ENCODE data around the gene FAM118A.
"Not testable (repeated sequence)": the region's sequence is repeated elsewhere in the genome, so short reads cannot be mapped to it uniquely, and the experiment has no call there.

The FAM118A gene

DNA sequence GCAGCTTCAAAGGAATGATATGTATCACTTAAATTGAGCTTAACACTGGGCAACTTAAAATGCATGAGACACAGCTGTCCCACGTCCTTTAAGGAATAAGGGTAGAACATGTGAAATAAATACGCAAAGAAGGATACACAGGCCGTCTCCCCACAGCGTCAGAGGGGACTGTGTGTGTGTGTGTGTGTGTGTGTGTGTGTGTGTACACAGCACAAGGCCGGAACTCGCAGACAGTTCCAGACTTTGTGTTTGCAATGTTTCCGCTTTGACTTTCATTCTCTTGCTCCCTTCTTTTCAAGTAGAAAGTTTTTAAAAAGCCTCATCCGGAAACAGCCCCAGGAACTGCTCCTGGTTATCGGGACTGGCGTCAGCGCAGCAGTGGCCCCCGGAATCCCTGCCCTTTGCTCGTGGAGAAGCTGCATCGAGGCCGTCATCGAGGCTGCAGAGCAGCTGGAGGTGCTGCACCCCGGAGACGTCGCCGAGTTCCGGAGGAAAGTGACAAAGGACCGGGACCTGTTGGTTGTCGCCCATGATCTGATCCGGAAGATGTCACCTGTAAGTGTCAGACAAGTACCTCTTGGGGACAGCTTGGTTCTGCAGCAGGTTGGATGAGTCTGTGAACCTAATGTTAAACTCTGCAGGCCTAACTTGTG is 13.3 kb downstream of the FAM118A start:
- DNase-seq (ENCODE audit: low read depth, low spot score), result no peak
- H3K4me3 ChIP-seq (ENCODE audit: low read length), result no peak overlapping the region

DNA sequence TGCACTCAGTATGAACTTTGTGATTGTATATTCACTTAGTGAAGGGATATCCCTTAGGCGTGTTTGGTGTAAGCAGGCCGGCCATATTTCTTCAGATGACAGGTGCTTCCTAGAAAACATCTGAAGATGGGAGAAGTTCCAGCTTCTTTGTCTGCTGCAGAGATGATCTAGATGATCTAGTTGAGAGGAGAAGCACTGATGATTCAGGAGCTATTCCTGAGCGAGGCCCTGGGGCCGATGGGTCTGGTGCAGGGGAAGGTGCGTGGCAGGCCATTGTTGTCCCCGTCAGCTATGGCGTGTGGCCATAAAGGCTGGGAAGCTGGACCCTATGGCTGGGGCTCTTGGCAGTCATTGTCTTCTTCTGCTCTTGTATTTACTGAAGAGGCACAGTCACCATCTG is 14.0 kb downstream of the FAM118A start:
- DNase-seq (ENCODE audit: low read depth, low spot score), result no peak
- no peak overlapping the region for H3K4me3 ChIP-seq (ENCODE audit: low read length)

DNA sequence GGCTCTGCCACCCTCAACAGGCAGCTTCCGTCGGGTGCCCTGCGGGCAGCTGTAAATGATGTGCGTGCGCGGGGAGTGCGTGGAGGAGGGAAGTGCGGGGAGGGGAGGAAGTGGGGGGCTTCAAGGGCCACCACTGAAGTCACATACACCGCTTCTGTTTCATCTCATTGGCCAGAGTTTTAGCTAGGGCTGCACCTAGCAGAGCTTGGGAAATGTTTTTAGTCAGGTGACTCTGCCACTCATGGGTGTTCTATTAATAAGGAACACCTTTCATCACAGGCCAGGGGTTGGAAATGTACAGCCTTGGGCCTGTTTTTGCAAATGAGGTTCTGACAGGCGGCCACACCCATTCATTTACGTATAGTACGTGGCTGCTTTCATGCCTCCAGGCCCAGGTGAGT is 14.6 kb downstream of the FAM118A start:
- no peak for DNase-seq (ENCODE audit: low read depth, low spot score)

DNA sequence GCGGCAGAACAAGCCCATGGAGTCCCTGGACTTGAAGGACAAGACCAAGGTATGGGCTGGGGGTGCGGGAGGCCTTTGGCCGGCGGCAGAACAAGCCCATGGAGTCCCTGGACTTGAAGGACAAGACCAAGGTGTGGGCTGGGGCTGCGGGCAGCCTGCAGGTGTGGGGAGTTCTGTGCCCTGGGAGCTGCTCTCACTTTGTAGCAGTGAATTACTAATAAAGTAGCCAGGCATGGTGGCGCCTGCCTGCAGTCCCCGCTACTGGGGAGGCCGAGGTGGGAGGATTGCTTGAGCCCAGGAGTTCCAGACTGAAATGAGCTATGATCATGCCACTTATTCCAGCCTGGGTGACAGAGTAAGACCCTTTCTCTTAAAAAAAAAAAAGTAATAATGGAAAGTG is 18.5 kb downstream of the FAM118A start:
- not testable (repeated sequence) for H3K4me3 ChIP-seq (ENCODE audit: low read length); DNase-seq (ENCODE audit: low read depth, low spot score)

More for the DNA sequence above, 14.6 kb downstream of the FAM118A start:
- no peak overlapping the region for H3K4me3 ChIP-seq (ENCODE audit: low read length)

DNA sequence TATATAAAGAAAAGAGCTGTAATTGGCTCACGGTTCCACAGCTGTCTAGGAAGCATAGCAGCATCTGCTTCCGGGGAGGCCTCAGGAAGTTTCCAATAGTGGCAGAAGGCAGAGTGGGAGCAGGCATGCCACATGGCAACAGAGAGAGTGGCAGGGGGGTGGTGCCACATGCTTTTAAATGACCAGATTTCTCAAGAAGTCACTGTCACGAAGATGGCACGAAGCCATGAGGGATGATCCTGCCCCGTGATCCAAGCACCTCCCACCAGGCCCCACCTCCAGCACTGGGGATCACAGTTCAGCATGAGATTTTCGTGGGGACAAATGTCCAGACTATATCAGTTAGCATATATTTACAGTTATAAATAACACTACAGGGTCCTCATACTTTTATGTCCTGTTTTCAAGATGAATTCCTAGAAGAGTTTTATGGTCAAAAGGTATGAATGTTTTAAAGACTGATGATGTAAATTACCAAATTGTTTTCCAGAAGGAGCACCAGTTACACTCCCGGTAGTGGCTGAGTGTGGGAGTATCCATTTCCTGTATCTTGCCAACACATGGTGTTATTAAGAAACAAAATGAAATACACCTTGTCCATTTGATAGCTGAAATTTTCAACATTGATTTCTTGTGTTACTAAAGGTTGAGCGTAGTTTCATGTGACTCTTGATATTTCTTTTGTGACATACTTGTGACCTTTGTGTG is 19.2 kb downstream of the FAM118A start:
- H3K4me3 ChIP-seq (ENCODE audit: low read length), result no peak overlapping the region
- DNase-seq (ENCODE audit: low read depth, low spot score), result no peak

DNA sequence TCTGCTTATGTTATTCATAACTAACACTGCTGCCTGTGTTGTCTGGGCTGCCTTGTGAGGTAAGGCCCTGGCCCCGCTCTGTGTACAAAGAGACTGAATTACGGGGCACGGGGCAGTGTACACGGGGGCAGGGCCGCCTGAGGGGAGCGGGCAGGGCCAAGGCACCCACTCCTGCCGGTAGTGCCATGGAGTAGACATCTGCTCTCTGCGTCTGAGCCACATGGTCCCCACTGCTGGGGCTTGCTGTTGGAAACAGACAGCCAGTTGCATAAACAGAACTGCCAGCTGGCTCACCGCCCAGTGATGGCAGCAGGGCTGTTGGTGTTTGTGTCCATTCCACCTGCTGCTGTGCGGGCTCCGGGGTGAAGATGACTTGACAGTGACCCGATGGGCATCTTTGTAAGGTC is 19.8 kb downstream of the FAM118A start:
- DNase-seq (ENCODE audit: low read depth, low spot score), result no peak
- no peak overlapping the region for H3K4me3 ChIP-seq (ENCODE audit: low read length)

DNA sequence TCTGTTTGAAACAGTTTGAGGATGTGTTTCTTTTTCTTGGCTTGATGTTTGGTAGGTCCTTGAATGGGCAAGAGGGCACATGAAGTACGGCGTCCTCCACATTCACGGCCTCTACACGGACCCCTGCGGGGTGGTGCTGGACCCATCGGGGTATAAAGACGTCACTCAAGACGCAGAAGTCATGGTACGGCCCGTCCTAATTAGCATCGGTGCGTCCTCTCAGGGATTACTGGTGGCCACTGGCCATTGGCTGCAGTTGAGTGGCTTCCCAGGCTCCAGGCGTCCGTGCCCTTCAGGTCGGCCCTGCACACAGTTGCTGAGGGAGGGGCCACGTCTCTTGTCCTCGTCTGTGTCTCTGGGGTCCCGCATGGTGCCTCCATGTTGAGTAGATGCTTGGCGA is 20.8 kb downstream of the FAM118A start:
- H3K4me3 ChIP-seq (ENCODE audit: low read length), result no peak overlapping the region
- no peak for DNase-seq (ENCODE audit: low read depth, low spot score)

DNA sequence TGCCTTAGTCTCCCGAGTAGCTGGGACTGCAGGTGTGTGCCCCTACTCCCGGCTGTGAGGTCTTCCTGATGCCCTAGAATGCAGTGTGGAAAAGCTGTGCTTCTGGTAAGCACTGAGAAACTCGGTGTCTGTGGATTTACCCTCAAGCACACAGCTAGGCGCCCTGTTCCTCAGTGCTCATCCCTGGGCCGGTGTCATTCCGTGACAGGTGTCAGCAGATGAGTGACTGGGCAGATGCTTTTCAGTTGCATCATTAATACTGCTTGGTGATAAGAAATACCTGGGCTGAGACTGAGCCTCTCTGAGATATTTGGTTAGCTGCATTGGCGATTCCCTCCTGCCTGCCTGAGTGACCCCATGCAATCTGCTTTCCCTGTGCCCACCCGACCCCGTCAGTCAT is 21.8 kb downstream of the FAM118A start:
- no peak for DNase-seq (ENCODE audit: low read depth, low spot score)
- no peak overlapping the region for H3K4me3 ChIP-seq (ENCODE audit: low read length)

DNA sequence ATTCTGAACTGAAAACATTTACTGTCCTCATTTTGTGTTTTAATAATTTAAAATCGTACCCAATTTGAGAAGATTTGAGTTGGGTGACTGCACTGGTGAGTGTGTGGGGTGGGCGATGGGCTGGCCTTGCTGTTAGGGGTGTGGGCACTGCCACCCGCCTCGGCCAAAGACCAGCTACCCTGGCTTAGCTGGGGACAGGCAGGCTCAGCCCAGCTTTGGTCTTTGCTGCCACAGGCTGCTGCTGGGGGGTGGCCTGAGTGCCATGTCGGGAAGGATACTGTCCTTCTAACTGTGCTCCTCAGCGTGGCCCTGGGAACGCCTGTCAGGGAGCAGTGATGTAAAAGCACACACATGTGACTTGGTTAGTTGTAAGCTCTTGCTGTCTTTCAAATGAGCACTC is 22.3 kb downstream of the FAM118A start:
- H3K4me3 ChIP-seq (ENCODE audit: low read length), result no peak overlapping the region
- no peak for DNase-seq (ENCODE audit: low read depth, low spot score)

DNA sequence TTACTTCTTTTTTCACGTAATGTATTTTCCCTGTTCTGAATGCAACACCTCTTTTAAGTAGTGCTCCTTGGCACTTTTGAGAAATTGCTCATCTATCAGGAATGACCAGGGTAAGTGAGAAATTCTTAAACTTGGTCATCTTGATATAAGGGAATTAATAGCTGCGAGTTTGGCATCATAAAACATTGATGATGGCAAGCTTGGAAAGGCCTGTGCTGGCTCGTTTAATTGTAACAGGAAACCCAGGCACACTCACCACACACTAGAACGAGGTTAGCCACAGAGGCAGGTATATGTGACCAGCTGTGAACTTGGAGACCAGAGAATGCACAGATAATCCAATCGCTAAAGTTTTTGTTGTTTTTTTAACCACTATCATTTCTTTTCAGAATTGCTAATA is 24.3 kb downstream of the FAM118A start:
- H3K4me3 ChIP-seq (ENCODE audit: low read length), result no peak overlapping the region
- DNase-seq (ENCODE audit: low read depth, low spot score), result peak; percentile 15

DNA sequence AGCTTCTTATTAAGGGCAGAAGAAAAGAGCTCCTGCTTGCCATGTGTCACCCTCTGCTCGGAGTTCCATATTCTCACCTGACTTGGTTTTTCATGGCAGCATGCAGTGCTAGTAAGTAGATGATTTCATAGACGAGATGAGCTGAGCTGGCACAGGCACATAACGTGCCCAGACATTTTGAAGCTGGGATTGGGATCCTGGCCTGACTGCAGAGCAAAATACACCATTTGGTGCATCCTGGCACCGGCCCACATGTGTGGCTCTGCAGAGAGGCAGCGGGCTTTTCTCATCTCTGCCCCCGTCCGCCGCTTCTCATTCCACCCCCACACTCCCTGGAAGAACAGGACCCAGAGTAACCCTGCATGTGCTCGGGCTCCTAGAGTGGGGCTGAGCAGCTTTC is 24.8 kb downstream of the FAM118A start:
- no peak overlapping the region for H3K4me3 ChIP-seq (ENCODE audit: low read length)
- DNase-seq (ENCODE audit: low read depth, low spot score), result no peak

DNA sequence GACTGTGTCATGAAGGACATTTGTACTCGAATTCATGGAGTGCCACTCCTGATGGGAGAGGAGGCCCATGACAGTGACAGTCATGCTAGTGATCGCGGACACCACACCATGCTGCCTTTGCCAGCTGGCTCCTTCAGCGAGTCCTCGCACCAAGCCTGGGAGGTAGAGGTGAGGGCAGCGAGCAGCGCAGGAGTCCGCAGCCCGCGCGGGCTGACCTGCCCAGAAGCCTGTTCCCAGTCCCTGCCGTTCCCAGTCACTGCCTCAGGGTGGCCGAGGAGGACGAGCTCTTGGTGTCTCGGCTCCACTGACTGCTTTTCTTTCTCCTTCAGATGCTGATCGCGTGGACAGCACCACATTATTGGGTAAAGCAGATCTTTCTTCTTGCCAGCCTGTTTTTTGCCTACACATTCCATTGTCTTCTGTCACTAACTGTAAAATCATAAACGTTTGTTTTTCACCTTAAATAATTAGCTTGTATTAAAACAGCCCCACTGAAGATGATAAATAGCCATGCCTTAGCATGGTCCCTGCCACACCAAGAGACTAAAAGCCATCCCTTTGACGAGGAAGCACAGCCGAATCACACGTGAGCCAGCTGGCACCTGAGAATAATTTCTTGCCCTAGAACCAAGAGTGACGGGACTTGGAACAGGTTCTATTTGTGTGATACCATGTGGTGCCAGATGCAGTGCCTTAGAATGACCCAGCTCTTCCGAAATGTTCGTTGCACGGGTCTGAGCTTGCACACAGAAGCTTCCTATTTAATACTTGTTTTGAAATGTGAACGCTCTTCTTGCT is 25.5 kb downstream of the FAM118A start:
- no peak overlapping the region for H3K4me3 ChIP-seq (ENCODE audit: low read length)
- no peak for DNase-seq (ENCODE audit: low read depth, low spot score)

DNA sequence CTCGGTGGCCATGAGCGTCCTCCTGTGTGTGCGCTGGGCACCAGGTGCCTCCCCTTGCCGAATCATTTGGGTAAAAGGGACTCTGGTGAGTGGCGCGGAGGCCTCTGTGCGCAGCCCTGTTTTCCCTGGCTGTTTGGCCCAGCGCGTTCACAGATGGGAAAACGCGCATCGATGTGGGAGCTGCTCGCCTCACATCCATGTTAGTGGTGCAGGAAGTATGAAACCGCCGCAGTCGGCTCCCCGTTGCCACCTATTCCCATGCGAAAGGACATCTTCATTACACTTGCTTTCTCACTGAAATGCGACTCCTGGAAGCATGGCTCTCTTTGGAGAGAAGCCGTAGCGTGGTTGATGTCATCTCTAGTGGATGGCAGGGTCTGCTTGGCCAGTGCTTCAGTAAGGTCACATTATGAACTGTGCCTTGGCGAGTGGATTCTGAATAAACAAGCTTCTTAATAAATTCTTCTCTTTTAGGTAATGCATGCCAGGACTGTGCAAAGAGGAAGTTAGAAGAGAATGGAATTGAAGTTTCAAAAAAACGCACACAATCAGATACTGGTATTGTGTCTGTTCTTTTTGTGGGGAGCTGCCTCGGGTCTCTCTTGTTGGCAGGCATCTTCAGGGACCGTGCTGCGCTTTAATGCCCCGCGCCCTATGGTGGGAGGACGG is 26.3 kb downstream of the FAM118A start:
- no peak overlapping the region for H3K4me3 ChIP-seq (ENCODE audit: low read length)

DNA sequence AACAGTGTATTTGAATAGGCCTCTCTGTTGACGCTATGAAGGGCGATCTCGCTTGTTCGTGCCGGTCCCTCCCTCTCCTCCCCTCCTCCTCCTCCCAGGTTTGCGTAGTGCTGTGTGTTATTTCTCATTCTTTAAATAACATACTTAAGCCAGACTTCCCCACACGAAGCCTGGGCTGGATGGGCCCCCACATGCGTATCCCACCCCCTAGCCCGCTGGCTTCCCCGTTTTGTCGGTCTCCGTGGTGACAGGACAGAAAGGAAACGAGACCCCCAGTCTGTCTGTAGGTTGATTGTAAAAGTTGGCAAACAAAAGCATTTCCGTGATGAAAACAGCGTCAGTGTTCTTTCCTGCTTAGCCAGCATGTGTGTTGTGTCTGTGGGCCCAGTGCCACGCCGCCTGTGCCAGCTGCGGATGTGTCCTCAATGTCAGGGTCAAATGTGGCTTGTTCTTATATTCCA is 27.3 kb downstream of the FAM118A start:
- DNase-seq (ENCODE audit: low read depth, low spot score), result no peak

More for the DNA sequence above, 26.3 kb downstream of the FAM118A start:
- DNase-seq (ENCODE audit: low read depth, low spot score), result no peak

DNA sequence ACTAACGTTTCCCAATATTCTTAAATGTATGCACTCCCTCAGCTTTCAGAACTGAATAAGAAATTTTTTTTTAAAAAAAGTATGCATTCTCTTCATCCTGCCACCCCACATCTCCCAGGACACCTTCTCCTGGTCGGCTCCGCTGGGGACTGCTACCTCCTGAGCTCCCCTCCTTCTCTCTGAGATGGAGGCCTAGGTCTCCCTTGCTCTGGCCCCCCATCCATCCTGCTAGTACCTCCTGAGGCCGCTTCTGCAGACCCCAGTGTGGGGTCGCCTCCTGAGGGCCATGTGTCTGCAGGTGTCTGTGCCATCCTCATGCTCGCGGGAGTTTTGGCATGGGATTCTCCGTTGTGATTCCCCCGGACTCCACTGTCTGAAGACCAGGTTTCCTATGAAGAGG is 27.8 kb downstream of the FAM118A start:
- no peak for DNase-seq (ENCODE audit: low read depth, low spot score)
- H3K4me3 ChIP-seq (ENCODE audit: low read length), result no peak overlapping the region

More for the DNA sequence above, 27.3 kb downstream of the FAM118A start:
- no peak overlapping the region for H3K4me3 ChIP-seq (ENCODE audit: low read length)

DNA sequence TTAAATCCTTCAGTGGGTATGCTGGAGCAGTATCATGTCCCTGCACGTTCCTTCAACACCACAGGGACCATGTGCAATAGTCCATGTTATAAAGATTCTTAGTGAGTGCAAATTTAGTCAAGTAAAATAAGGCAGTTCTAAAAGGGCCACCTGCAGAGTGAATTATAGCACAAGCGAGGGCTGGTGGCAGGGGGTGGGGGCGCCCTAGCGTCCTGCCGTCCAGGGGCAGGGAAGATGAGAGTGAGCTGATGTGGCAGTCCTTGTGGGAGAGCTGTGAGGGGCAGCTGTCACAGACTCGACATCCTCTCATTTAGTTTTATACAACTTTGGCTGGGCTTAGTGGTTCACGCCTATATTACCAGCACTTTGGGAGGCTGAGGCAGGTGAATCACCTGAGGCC is 29.1 kb downstream of the FAM118A start:
- DNase-seq (ENCODE audit: low read depth, low spot score), result no peak
- no peak overlapping the region for H3K4me3 ChIP-seq (ENCODE audit: low read length)

DNA sequence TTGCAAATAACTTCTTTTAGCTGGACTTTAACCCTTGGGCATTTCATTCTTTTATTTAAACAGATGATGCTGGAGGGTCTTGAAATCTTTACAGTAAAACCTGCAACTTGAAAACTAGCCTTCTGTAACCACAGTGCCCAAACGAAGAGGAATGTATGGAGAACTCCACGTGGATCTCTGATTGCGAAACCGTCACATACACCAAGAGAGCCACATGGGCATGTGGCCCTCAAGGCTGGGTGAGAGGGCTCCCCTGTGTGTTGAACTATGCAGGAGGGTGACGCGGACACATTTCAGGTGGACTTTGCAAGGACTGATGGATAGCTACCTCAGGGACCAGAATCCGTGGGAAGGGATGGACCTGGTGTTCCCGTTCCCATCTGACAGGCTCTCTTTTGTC is 30.6 kb downstream of the FAM118A start:
- DNase-seq (ENCODE audit: low read depth, low spot score), result no peak
- H3K4me3 ChIP-seq (ENCODE audit: low read length), result no peak overlapping the region

DNA sequence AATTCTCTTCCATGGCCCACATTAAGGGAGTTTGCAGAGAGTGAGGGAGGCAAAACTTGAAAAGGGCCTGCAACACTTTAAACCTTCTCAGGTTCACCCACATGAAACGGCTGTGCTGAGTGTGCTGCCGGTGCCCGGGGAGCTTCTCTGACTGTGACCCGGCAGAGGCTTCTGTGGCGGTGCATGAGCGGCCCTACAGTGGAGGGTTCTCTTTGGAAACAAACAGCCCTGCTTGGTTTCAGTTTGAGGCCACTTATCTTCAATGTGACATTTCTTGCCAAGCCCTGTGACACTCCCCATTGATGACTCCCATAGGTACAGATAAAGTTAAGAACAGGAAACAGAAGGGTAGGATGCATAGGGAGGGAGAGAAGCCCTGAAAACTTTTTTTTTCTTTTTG is 31.8 kb downstream of the FAM118A start:
- no peak overlapping the region for H3K4me3 ChIP-seq (ENCODE audit: low read length)
- peak; percentile 79 for DNase-seq (ENCODE audit: low read depth, low spot score)

DNA sequence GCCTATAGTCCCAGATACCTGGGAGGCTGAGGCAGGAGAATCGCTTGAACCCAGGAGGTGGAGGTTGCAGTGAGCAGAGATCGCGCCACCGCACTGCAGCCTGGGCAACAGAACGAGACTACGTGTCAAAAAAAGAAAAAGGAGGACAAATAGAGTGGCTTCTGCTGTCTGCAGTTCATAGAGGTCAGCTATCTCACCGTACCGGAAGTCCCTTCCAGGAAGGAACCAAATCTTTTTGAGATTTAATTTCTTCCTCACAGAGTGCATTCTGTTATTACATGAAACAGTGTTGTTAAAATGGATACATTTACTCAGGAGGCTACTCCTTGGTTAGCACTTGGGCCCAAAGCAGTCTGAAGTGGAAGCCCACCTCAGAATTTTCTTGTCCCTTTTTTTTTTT is 33.4 kb downstream of the FAM118A start:
- no peak overlapping the region for H3K4me3 ChIP-seq (ENCODE audit: low read length)
- DNase-seq (ENCODE audit: low read depth, low spot score), result no peak

DNA sequence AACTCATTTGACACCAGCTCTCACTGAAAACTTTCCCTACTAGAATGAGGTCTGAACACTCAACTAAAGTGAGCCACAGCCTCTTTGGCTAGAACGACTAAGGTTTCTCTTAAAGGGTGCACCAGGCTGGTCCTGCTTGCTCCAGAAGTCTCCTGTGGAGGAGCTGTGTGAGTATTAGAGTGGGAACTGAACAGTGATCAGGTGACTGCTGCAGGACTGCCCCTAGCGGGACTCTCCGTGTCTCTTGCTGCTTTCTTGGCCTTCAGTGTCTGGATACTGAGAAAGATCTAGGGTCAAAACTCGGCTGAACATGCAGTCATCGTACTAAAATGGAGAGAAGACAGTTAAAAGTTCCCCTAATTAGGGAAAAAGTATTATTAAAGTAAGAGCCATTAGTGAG is 34.6 kb downstream of the FAM118A start:
- no peak for DNase-seq (ENCODE audit: low read depth, low spot score)
- H3K4me3 ChIP-seq (ENCODE audit: low read length), result no peak overlapping the region
